ENCODE results near the gene FBXL17.
A peak's percentile ranks its signal among the peaks of the same experiment; 100 is the strongest.

FBXL17 gene

DNA sequence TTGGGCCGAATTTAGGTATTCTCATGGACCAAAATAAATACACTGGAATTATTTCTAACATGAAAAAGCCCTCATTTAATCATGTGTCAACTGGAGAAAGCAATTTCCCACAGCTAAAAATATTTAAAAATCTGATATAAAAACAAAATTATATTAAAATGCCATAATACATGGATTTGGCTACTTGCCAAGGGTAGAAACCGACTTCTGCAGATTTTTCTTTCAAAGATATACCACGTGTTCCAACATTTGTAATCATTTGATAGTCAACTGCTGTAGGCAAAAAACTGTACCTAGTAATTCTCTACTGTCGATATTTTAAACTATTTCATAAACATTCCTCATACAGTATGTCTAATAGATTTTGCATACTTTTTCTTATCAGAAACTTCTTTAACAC is 237.6 kb downstream of the FBXL17 start:
- TF ChIP-seq CTCF (IDR thresholded peaks at IDR 0.05; ENCODE audit: insufficient read depth, missing control alignments): no peak
- FAIRE-seq (no peak), DNase-seq (ENCODE audit: insufficient read length, low spot score) (no peak)

DNA sequence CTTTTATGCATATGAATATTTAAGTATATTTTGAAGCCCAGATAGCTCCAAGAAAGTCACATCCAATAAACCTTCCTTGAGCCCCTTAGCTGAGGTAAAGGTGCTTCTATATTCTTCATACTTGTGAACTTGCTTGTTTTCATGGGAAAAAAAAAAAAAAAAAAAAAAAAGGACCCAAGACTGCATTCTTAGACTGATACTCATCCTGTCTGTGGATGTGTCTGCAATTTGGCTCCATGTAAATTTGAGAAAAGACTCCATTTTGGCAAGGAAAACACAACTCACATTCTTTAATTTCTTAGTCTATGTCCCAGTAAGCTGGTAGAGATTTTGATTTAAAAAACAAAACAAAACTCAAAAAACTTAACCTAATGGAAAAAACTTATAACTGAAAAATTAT is 238.3 kb downstream of the FBXL17 start:
- TF ChIP-seq CTCF (IDR thresholded peaks at IDR 0.05; ENCODE audit: insufficient read depth, missing control alignments): no peak
- FAIRE-seq (no peak), DNase-seq (ENCODE audit: insufficient read length, low spot score) (no peak)

- FAIRE-seq (no peak), DNase-seq (ENCODE audit: insufficient read length, low spot score) (no peak)
- no peak for TF ChIP-seq CTCF (IDR thresholded peaks at IDR 0.05; ENCODE audit: insufficient read depth, missing control alignments)
These were observed 240.2 kb downstream of the FBXL17 start for GRCh38 chr5:108141676-108142075.

DNA sequence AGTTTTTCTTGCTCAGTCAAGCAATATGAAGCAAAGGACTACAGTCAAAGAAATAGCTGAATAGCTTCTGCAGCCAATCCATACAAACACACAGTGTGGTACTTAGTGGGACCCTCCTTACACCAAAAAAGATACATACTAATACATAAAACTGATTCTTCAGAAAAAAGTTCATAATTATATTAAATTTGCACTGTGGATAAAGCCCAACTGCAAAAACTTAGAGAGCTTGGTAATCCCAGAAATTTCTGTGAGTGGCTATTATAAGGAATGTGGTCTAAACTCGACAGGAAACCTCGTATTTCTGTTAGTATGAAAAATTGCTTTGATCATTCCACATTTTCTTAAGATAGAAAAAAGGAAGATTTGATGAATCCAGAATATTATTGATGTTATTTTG is 245.4 kb downstream of the FBXL17 start:
- no peak for DNase-seq (ENCODE audit: insufficient read length, low spot score)
- peak; percentile 51 for FAIRE-seq
- TF ChIP-seq CTCF (IDR thresholded peaks at IDR 0.05; ENCODE audit: insufficient read depth, missing control alignments): no peak

- no peak for FAIRE-seq
- no peak for DNase-seq (ENCODE audit: insufficient read length, low spot score)
- TF ChIP-seq CTCF (IDR thresholded peaks at IDR 0.05; ENCODE audit: insufficient read depth, missing control alignments): no peak
These were observed 252.8 kb downstream of the FBXL17 start for GRCh38 chr5:108129129-108129528.

- DNase-seq (ENCODE audit: insufficient read length, low spot score) (no peak), FAIRE-seq (no peak)
- no peak for TF ChIP-seq CTCF (IDR thresholded peaks at IDR 0.05; ENCODE audit: insufficient read depth, missing control alignments)
These were observed 256.0 kb downstream of the FBXL17 start for GRCh38 chr5:108125771-108126511.

GRCh38 chr5:108124596-108124995 is 257.3 kb downstream of the FBXL17 start:
- DNase-seq (ENCODE audit: insufficient read length, low spot score) (no peak), FAIRE-seq (no peak)
- TF ChIP-seq CTCF (IDR thresholded peaks at IDR 0.05; ENCODE audit: insufficient read depth, missing control alignments): no peak

Measured in D721Med (cell line).